ENCODE data around the gene CREB5. TPM values are rescaled to one million over a fixed set of nuclear protein-coding genes. Genes with fewer than 3 reads are reported as not detected.

CREB5 gene
- total and polyA plus RNA-seq, 8 donors, result 2.5 to 11.5 (median 3.6) TPM

- H3K27ac ChIP-seq, result no peak overlapping the region
- WGBS, 2 donors, result 52 to 78% methylated on average over 3 of the region's 3 CpGs
- FAIRE-seq, result no peak
- peaks cover 0 to 17% (median under 1%) of the 10 kb centered on the region in 4 donors for H3K27me3 ChIP-seq
- ATAC-seq, result no peak
- no peaks in the 10 kb centered on the region for H3K9me3 ChIP-seq
- TF ChIP-seq, protein P1, sequence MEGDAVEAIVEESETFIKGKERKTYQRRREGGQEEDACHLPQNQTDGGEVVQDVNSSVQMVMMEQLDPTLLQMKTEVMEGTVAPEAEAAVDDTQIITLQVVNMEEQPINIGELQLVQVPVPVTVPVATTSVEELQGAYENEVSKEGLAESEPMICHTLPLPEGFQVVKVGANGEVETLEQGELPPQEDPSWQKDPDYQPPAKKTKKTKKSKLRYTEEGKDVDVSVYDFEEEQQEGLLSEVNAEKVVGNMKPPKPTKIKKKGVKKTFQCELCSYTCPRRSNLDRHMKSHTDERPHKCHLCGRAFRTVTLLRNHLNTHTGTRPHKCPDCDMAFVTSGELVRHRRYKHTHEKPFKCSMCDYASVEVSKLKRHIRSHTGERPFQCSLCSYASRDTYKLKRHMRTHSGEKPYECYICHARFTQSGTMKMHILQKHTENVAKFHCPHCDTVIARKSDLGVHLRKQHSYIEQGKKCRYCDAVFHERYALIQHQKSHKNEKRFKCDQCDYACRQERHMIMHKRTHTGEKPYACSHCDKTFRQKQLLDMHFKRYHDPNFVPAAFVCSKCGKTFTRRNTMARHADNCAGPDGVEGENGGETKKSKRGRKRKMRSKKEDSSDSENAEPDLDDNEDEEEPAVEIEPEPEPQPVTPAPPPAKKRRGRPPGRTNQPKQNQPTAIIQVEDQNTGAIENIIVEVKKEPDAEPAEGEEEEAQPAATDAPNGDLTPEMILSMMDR (IDR thresholded peaks at IDR 0.05), result no peak
- intact Hi-C loops (cut with DNase I), result no loop called here
- no peaks in the 10 kb centered on the region for H3K4me1 ChIP-seq
- no peaks in the 10 kb centered on the region for H3K36me3 ChIP-seq
- DNase-seq, result no peak
- no peak overlapping the region for H3K4me3 ChIP-seq
Measured at GRCh38 chr7:28564033-28564432, 151.7 kb downstream of the CREB5 start.

DNA sequence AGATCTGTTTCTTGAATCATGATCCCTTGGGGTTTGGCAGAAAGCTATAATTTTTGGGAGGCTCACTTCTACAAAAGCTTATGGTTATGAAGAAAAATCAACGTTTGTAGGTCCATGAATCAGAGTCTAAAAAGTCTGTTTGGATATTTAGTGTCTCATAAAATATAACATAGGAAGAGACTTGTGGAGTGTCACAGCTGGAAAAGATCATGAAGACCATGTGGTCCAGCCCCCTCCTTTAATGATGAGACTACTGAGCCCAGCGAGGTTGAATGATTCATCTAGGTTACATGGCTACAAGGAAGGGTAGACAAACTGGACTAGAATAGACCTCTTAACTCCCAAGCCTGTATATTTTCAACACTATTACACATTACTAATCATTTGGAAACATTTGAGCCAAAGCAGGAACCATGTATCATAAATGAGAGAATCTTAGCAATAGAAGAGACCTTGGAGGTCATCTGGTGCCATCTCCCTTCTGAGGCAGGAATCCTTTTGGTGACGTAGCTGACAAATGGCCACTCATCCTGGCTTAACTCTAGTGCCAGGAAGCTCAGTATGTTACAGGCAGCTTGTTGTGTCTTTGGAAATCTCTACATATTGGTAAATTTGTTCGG is 152.5 kb downstream of the CREB5 start:
- Histone ChIP-seq H3K9me3 (no peaks in the 10 kb centered on the region), H3K36me3 (no peaks in the 10 kb centered on the region), H3K4me1 (no peaks in the 10 kb centered on the region), H3K27ac (no peak overlapping the region), H3K4me3 (no peak overlapping the region), H3K27me3 (peaks cover 0 to 25% (median 2%) of the 10 kb centered on the region in 4 donors)
- ATAC-seq (peak in 1 of 4 donors; percentile 53), DNase-seq (no peak), FAIRE-seq (no peak)
- TF ChIP-seq, protein P1 (IDR thresholded peaks at IDR 0.05), result no peak
- WGBS, 2 donors, result 62 to 83% methylated on average over 4 of the region's 4 CpGs
- intact Hi-C loops (cut with DNase I), result no loop called here

DNA sequence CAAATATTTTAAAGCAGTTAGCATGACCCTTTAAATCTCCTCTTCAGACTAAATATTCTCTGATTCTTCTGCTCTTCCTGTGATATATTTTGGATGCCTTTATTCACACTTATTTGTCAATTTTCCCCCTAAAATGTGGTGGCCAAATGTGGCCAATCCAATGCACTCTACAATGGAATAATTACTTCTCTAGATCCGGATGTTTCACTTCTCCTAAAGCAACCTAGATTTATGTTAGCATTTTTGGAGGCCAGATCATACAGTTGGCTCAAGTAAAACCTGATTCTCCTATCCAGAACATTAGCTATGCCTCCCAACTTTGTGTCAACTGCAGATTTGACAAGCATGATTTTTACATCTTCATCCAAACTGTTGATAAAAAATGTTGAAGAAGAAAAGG is 153.7 kb downstream of the CREB5 start:
- no peak overlapping the region for H3K27ac ChIP-seq
- intact Hi-C loops (cut with DNase I), result no loop called here
- WGBS, 2 donors, result 33 to 35% methylated on average over 1 of the region's 1 CpG
- DNase-seq (no peak), ATAC-seq (no peak), FAIRE-seq (no peak)
- H3K4me3 ChIP-seq, result no peak overlapping the region
- TF ChIP-seq, protein P1 (IDR thresholded peaks at IDR 0.05), result no peak
- H3K9me3 ChIP-seq, result no peaks in the 10 kb centered on the region
- no peaks in the 10 kb centered on the region for H3K4me1 ChIP-seq
- H3K36me3 ChIP-seq, result no peaks in the 10 kb centered on the region
- H3K27me3 ChIP-seq, result peaks cover 0 to 29% (median 2%) of the 10 kb centered on the region in 4 donors

DNA sequence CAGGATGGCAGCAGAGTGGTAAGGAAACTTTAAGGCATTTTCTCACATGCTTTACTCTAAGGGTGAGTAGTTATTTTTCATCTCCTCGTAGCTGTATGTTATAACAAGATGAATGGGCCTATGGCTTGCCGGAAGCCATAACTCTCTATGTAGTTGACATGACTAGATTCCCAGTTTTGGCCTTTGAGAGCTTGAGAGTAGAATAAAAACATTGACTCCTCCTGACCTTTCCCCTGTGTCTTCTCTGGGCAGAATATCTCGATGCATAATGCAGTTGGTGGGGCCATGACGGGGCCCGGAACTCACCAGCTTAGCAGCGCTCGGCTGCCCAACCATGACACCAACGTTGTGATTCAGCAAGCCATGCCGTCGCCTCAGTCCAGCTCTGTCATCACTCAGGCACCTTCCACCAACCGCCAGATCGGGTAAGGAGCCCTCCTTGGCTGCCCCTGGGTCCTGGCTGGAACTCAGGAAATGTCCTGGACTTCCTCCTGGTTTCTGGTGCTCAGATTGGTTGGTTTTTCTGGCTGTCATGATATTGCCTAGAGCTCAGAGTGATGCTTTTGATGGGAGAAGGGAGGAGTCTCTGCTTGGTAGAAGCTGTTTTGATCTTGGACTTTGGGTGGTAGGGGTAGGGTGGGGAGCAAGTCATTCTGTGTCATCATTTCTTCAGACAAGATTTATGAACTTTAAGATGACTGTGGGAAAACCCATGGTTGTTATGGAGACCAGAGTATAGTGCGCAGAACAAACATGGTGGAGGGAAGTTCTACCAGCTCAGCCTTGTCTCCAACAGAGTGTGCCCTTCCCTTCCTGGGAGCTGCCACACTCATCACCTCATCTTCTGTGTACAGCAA is 158.0 kb downstream of the CREB5 start:
- ATAC-seq, result no peak
- DNase-seq, result no peak
- WGBS, 2 donors, result 86 to 91% methylated on average over 13 of the region's 13 CpGs
- Histone ChIP-seq H3K4me3 (no peak overlapping the region), H3K27ac (no peak overlapping the region), H3K36me3 (no peaks in the 10 kb centered on the region), H3K27me3 (peaks cover 0 to 31% (median 4%) of the 10 kb centered on the region in 4 donors), H3K4me1 (peaks cover 0 to 8% (median 6%) of the 10 kb centered on the region in 3 donors), H3K9me3 (no peaks in the 10 kb centered on the region)
- TF ChIP-seq, protein P1 (IDR thresholded peaks at IDR 0.05), result no peak
- intact Hi-C loops (cut with DNase I), result no loop called here
- no peak for FAIRE-seq

DNA sequence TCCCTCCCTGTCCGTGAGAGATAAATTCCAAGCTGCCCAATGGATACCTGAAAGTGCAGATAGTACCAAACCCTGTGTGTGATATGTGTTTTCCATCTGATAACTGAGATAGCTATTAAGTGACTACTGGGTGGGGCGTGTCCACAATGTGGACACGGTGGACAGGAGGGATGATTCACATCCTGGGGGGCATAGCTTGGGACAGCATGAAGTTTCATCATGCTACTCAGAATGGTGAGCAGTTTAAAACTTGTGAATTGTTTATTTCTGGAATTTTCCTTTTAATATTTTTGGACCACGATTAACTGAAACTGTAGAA is 158.6 kb downstream of the CREB5 start:
- DNase-seq (no peak), FAIRE-seq (no peak), ATAC-seq (no peak)
- Histone ChIP-seq H3K36me3 (no peaks in the 10 kb centered on the region), H3K27ac (no peak overlapping the region), H3K9me3 (no peaks in the 10 kb centered on the region), H3K4me1 (peaks cover 0 to 8% (median 6%) of the 10 kb centered on the region in 3 donors), H3K27me3 (peaks cover 0 to 37% (median 4%) of the 10 kb centered on the region in 4 donors), H3K4me3 (no peak overlapping the region)
- intact Hi-C loops (cut with DNase I), result no loop called here
- WGBS, 2 donors, result 63 to 68% methylated on average over 4 of the region's 4 CpGs
- TF ChIP-seq, protein P1 (IDR thresholded peaks at IDR 0.05), result no peak

All from pancreas (tissue), 10 donors.